ENCODE data around the gene OR5C1.
A peak's percentile ranks its signal among the peaks of the same experiment; 100 is the strongest.

The OR5C1 gene

DNA sequence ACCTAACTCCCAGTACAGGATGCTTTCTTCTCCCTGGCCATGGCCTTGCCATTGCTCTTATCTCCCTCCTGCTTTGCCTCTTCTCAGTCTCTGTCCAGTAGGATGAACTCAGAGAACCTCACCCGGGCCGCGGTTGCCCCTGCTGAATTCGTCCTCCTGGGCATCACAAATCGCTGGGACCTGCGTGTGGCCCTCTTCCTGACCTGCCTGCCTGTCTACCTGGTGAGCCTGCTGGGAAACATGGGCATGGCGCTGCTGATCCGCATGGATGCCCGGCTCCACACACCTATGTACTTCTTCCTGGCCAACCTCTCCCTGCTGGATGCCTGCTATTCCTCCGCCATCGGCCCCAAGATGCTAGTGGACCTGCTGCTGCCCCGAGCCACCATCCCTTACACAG, at the start of gene OR5C1:
OR5C1 (plus strand) TSS at position 103 of the 400 bp plus-strand sequence; CDS start at position 103, 0 bp downstream.
- CTCF ChIA-PET: no interaction called here
- DNase-seq (ENCODE audit: low spot score): no peak
- POLR2A ChIA-PET (ENCODE audit: low non-redundant PET): no interaction called here
- no peak within 1 kb of the TSS for H3K27ac ChIP-seq
- TF ChIP-seq, protein P1, sequence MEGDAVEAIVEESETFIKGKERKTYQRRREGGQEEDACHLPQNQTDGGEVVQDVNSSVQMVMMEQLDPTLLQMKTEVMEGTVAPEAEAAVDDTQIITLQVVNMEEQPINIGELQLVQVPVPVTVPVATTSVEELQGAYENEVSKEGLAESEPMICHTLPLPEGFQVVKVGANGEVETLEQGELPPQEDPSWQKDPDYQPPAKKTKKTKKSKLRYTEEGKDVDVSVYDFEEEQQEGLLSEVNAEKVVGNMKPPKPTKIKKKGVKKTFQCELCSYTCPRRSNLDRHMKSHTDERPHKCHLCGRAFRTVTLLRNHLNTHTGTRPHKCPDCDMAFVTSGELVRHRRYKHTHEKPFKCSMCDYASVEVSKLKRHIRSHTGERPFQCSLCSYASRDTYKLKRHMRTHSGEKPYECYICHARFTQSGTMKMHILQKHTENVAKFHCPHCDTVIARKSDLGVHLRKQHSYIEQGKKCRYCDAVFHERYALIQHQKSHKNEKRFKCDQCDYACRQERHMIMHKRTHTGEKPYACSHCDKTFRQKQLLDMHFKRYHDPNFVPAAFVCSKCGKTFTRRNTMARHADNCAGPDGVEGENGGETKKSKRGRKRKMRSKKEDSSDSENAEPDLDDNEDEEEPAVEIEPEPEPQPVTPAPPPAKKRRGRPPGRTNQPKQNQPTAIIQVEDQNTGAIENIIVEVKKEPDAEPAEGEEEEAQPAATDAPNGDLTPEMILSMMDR (conservative IDR thresholded peaks at IDR 0.05; ENCODE audit: low read depth): no peak

DNA sequence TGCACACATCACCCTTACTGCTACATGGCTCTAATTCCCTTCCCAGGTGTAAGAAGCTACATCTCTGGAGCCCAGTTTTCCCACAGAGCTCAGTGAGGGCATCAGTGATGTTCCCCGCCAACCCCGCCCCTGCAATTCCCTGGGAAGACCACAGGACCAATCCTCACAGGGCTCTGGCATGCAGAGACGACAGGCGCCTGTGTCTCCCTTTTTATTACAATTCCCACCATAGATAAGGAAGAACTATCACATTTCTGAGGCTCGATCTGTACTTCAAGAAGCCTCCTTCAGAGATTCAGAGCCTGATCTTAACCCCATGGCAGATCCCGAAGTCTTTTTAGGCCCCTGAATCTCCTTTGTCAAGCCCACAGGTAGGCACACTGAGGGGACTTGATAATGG, 46.7 kb upstream of the OR5C1 start, which contains the start of gene OR1L6:
OR1L6 (plus strand) TSS at position 301 of the 400 bp plus-strand sequence. CDS start 7,545 bp downstream, outside the sequence.
- TF ChIP-seq, protein P1 (conservative IDR thresholded peaks at IDR 0.05; ENCODE audit: low read depth): no peak
- CTCF ChIA-PET: no interaction called here
- POLR2A ChIA-PET (ENCODE audit: low non-redundant PET): no interaction called here
- DNase-seq (ENCODE audit: low spot score): no peak
- H3K27ac ChIP-seq: no peak within 1 kb of the TSS

DNA sequence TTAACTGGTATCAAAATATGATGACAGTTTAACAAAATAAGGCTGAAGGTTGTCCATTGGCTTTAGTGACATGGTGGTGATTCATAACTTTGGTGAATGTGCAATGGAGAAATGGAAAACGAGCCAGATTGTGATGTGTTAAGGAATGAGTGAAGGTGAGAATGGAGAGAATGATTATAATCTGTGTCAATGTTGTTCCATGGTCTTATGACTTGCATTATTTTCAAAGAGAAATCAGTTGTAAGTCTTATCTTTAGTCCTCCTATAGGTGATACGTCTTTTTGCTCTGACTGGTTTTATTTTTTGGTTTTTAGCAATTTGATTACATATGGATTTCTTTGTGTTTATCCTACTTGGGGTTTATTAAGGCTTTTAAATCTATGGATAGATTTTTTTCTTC, 33.9 kb upstream of the OR5C1 start:
- POLR2A ChIA-PET (ENCODE audit: low non-redundant PET): no interaction called here
- CTCF ChIA-PET: no interaction called here
- DNase-seq (ENCODE audit: low spot score): no peak
- H3K27ac ChIP-seq: no peak overlapping the region
- TF ChIP-seq, protein P1 (conservative IDR thresholded peaks at IDR 0.05; ENCODE audit: low read depth): no peak

DNA sequence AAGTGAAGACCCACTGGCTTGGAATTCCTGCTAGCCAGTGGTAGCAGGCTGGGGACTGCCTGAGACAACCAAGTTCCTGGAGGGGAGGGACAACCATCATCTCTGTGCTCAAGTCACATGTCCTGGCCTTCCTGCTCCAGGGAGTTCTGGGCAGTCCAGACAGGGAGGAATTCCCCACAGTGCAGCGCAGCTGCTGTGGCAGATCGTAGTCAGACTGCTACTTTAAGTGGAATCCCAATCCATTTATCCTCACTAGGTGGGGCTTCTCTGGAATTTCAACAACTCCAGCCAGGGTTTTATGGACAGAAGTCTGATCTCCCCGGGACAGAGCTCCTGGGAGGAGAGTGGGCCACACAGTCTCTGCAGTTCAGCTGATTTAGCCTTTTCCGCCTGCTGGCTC, 20.9 kb upstream of the OR5C1 start:
- DNase-seq (ENCODE audit: low spot score): no peak
- CTCF ChIA-PET: interaction anchor here (0.6 kb wide), 1 partner anchor 1068 kb away, joined by 3 read pairs; no protein-coding TSS in a partner anchor
- no peak overlapping the region for H3K27ac ChIP-seq
- TF ChIP-seq, protein P1 (conservative IDR thresholded peaks at IDR 0.05; ENCODE audit: low read depth): no peak
- POLR2A ChIA-PET (ENCODE audit: low non-redundant PET): no interaction called here

DNA sequence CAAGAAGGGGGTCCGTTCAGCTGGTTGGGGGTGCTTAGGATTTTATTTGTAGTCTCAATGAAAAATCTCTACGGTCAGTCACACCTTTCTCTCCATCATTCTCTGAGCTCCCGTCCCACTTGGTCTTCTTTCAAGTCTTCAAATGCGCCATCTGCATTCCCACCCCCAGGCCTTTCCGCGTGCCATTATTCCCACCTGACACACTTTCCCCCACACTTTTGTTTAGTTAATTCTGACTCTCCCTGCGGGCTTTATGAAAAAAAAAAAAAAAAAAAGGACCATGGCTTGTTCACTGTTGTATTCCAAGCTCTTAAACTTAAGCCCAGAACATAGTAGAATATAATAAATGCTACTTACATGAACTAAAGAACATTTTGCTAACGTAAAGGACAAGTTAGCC, 11.7 kb upstream of the OR5C1 start:
- DNase-seq (ENCODE audit: low spot score): no peak
- H3K27ac ChIP-seq: no peak overlapping the region
- TF ChIP-seq, protein P1 (conservative IDR thresholded peaks at IDR 0.05; ENCODE audit: low read depth): no peak
- ChIA-PET CTCF (interaction anchor here (0.6 kb wide), 1 partner anchor 475 kb away, joined by 4 read pairs; no protein-coding TSS in a partner anchor), POLR2A (ENCODE audit: low non-redundant PET) (no interaction called here)

DNA sequence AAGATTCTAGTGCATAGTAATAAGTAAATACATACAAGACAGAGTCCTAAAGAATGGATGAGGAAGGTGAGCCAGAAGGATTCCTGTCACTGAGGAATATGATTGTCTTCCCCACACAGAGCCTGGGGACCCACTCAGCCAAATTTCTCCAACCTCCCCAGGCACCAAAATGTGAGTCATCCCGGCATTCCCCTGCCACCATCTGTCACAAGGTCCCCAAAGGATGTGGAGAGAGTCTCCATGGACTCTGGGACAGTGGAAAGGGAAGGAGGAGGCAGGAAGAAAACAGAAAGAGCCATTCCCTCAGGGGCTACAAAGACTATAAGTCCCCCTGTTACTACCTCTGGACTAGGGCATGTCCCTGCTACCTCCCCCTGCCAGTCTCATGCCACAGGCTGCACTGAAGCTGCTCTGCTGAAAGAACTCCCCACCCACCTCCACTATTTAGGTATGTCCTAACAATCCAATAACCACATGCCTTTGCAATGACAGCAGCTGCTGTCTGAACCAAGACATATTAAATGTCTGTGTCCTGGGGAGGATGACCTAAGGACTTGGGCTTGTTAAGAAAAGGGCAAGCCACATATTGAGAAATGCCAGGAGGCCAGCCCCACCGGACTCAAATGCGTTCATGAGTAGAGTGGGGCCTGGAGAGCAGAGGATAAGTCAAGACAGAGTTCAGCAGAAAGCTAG, 10.7 kb upstream of the OR5C1 start:
- peak; percentile 63 for DNase-seq (ENCODE audit: low spot score)
- TF ChIP-seq, protein P1 (conservative IDR thresholded peaks at IDR 0.05; ENCODE audit: low read depth): no peak
- POLR2A ChIA-PET (ENCODE audit: low non-redundant PET): no interaction called here
- no peak overlapping the region for H3K27ac ChIP-seq
- CTCF ChIA-PET: interaction anchor here (0.6 kb wide), 1 partner anchor 41 kb away, joined by 3 read pairs; no protein-coding TSS in a partner anchor
